ENCODE results near the gene SFRP5. TPM values are rescaled to one million over a fixed set of nuclear protein-coding genes. Genes with fewer than 3 reads are reported as not detected.

The SFRP5 gene
- total and polyA plus RNA-seq, 2 donors (not counting 3 experiments of a cell fraction or from before 2014, with no cell fraction given) = not detected

DNA sequence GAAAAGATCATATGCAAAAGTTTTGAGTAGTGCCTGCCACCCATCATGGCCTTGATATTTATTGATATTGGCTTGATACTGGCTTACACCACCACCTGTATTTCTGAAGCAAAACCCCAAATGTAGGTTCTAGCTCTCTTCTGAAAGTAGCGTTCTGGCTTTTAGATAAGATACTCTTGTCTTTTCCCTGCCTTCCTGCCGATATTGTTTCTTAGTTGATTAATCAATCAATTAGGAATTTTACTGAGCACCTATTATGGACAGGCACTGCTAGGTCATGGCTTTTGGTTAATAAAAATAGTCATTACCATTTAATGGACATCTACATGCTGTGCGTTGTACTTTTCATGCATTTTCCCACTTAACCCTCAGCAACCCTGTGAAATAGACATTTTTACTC is 7.9 kb downstream of the SFRP5 start:
- TF ChIP-seq FOS (IDR thresholded peaks at IDR 0.05; ENCODE audit: borderline replicate concordance, insufficient read depth, low read length) (no peak), MYC (IDR thresholded peaks at IDR 0.05; ENCODE audit: low read depth, low read length) (no peak), POLR2AphosphoS5 (IDR thresholded peaks at IDR 0.05; ENCODE audit: insufficient read depth, low read depth, low read length) (no peak), JUN (IDR thresholded peaks at IDR 0.05; ENCODE audit: borderline replicate concordance, insufficient read depth, insufficient read length, low read depth) (no peak), EZH2 (IDR thresholded peaks at IDR 0.05; ENCODE audit: borderline replicate concordance, low read depth, low read length, severe bottlenecking) (no peak)
- TF ChIP-seq, protein P1, sequence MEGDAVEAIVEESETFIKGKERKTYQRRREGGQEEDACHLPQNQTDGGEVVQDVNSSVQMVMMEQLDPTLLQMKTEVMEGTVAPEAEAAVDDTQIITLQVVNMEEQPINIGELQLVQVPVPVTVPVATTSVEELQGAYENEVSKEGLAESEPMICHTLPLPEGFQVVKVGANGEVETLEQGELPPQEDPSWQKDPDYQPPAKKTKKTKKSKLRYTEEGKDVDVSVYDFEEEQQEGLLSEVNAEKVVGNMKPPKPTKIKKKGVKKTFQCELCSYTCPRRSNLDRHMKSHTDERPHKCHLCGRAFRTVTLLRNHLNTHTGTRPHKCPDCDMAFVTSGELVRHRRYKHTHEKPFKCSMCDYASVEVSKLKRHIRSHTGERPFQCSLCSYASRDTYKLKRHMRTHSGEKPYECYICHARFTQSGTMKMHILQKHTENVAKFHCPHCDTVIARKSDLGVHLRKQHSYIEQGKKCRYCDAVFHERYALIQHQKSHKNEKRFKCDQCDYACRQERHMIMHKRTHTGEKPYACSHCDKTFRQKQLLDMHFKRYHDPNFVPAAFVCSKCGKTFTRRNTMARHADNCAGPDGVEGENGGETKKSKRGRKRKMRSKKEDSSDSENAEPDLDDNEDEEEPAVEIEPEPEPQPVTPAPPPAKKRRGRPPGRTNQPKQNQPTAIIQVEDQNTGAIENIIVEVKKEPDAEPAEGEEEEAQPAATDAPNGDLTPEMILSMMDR (IDR thresholded peaks at IDR 0.05; ENCODE audit: extremely low read depth in 1 of 2, insufficient read depth in 1 of 2, low read depth in 1 of 2, low read length in 2 of 2) = no peak
- TF ChIP-seq, protein P2, sequence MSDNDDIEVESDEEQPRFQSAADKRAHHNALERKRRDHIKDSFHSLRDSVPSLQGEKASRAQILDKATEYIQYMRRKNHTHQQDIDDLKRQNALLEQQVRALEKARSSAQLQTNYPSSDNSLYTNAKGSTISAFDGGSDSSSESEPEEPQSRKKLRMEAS (IDR thresholded peaks at IDR 0.05; ENCODE audit: insufficient read depth, insufficient read length) = no peak
- intact Hi-C loops (cut with micrococcal nuclease) (no loop called here), dilution Hi-C loops (cut with MboI; ENCODE audit: extremely low pct_ligation_motif_present, low sequenced_read_pairs) (no loop called here)
- Histone ChIP-seq H3K9me3 (replicated peaks; ENCODE audit: control insufficient read depth, insufficient read depth, low read length) (no peaks in the 10 kb centered on the region), H3K27me3 (ENCODE audit: control insufficient read depth in 2 of 2, insufficient read depth in 2 of 2, low read length in 2 of 2) (no peaks in the 10 kb centered on the region), H3K4me1 (ENCODE audit: control insufficient read depth, extremely low read depth, insufficient read depth, low read length) (no peaks in the 10 kb centered on the region), H3K9ac (replicated peaks; ENCODE audit: extremely low read depth, insufficient read depth, low read length) (no peak overlapping the region), H3K36me3 (ENCODE audit: control insufficient read depth in 2 of 2, extremely low read depth in 1 of 2, insufficient read depth in 2 of 2, low read length in 2 of 2) (peaks cover 3 to 15% of the 10 kb centered on the region in 2 experiments), H3K4me2 (ENCODE audit: insufficient read depth, low read length) (no peak overlapping the region), H3K9me1 (replicated peaks; ENCODE audit: control insufficient read depth, extremely low read depth, insufficient read depth, low read length) (no peaks in the 10 kb centered on the region), H3K27ac (ENCODE audit: insufficient read depth, low read depth, low read length) (no peak overlapping the region), H3K79me2 (ENCODE audit: control insufficient read depth, insufficient read depth, low read length) (no peaks in the 10 kb centered on the region), H3K4me3 (replicated peaks in 1 of 3; ENCODE audit: insufficient read depth in 1 of 3, low read depth in 1 of 3, low read length in 3 of 3) (no peak overlapping the region), H4K20me1 (replicated peaks; ENCODE audit: control insufficient read depth, extremely low read depth, insufficient read depth, low read length) (no peaks in the 10 kb centered on the region), H2AFZ (ENCODE audit: low read depth, low read length) (no peak overlapping the region)
- ChIA-PET CTCF (interaction anchor here (0.7 to 6.8 kb wide), 2 partner anchors 277 to 764 kb away, joined by 3 to 49 read pairs; no protein-coding TSS in a partner anchor), POLR2A (no interaction called here)
- BruUV-seq (replicated peaks) = no TSS peak
- FAIRE-seq (no peak), DNase-seq (ENCODE audit: low read depth, low spot score) (no peak)

All from endothelial cell of umbilical vein (primary cell).